Neural cell (in vitro differentiated cells): ENCODE data around the gene BCAR3. TPM values are rescaled to one million over a fixed set of nuclear protein-coding genes. Genes with fewer than 3 reads are reported as not detected.

ENCODE experiments used
- H2AFZ ChIP-seq: fragments of 200-600, 300-800 bp; sonication (generic), shearing (Covaris generic); 2 replicates; pipeline ENCODE4 v1.6.0; 2014; ENCODE audit warnings: low read depth, mild to moderate bottlenecking, antibody characterized with exemption, low read length, moderate library complexity
- H3F3A ChIP-seq: fragments of 200-600 bp; shearing (Covaris generic); 2 replicates; pipeline ENCODE4 v1.6.1; 2016; ENCODE audit warnings: mild to moderate bottlenecking, moderate library complexity, mixed read lengths, antibody characterized with exemption, low read length; ENCODE audit not compliant: insufficient read depth, poor library complexity, severe bottlenecking
- H3K27ac ChIP-seq: fragments of 200-600, 300-800 bp; sonication (generic), shearing (Covaris generic); 2 replicates; pipeline ENCODE4 v1.5.1; 2014; ENCODE audit warnings: mild to moderate bottlenecking, low read length, moderate library complexity
- H3K27me3 ChIP-seq: fragments of 300-800, 200-600 bp; sonication (generic), shearing (Covaris generic); 2 replicates; pipeline ENCODE4 v1.6.0; 2014; ENCODE audit warnings: mild to moderate bottlenecking, low read depth, low read length, moderate library complexity; ENCODE audit not compliant: insufficient read depth
- H3K36me3 ChIP-seq: fragments of 300-800, 200-600 bp; sonication (generic), shearing (Covaris generic); 2 replicates; pipeline ENCODE4 v1.5.1; 2014; ENCODE audit warnings: mild to moderate bottlenecking, antibody characterized with exemption, low read length, moderate library complexity; ENCODE audit not compliant: insufficient read depth
- H3K4me2 ChIP-seq: fragments of 300-800, 200-600 bp; sonication (generic), shearing (Covaris generic); 2 replicates; pipeline ENCODE4 v1.6.0; 2014; ENCODE audit warnings: mild to moderate bottlenecking, low read length
- H3K4me3 ChIP-seq: fragments of 300-800, 200-600 bp; sonication (generic), shearing (Covaris generic); 2 replicates; pipeline ENCODE4 v1.5.1; 2014; ENCODE audit warnings: mild to moderate bottlenecking, low read length, moderate library complexity
- H3K79me2 ChIP-seq: fragments of 200-600 bp; shearing (Covaris generic); replicated peaks from 2 replicates; pipeline ENCODE4 v1.6.0; 2014; ENCODE audit warnings: mild to moderate bottlenecking, low read length, moderate library complexity; ENCODE audit not compliant: insufficient read depth
- H3K9ac ChIP-seq: fragments of 300-800, 200-600 bp; sonication (generic), shearing (Covaris generic); 2 replicates; pipeline ENCODE4 v1.6.1; 2016; ENCODE audit warnings: mild to moderate bottlenecking, low read length, mixed read lengths
- H3K9me2 ChIP-seq: fragments of 200-600 bp; shearing (Covaris generic); 2 replicates; pipeline ENCODE4 v1.6.1; 2016; ENCODE audit warnings: mild to moderate bottlenecking, low read length, mixed read lengths; ENCODE audit not compliant: insufficient read depth
- H3K9me3 ChIP-seq: fragments of 200-600, 300-800 bp; sonication (generic), shearing (Covaris generic); 2 replicates; pipeline ENCODE4 v1.6.1; 2016; ENCODE audit warnings: mild to moderate bottlenecking, mixed run types, low read length, moderate library complexity, mixed read lengths
- H4K20me1 ChIP-seq: fragments of 200-600 bp; shearing (Covaris generic); 2 replicates; pipeline ENCODE4 v1.6.1; 2016; ENCODE audit warnings: mild to moderate bottlenecking, mixed run types; ENCODE audit not compliant: insufficient read depth
- EP300 ChIP-seq: fragments of 450-650 bp; conservative IDR thresholded peaks from 2 replicates; pipeline ENCODE4 v1.6.1; 2014; ENCODE audit warnings: antibody characterized with exemption, mild to moderate bottlenecking, moderate library complexity; ENCODE audit not compliant: poor library complexity, severe bottlenecking
- EZH2 ChIP-seq: fragments of 200-600, 300-800 bp; shearing (Covaris generic), sonication (generic); IDR thresholded peaks from 2 replicates; pipeline ENCODE4 v1.6.1; 2014; ENCODE audit warnings: antibody characterized with exemption, low read length, borderline replicate concordance, mild to moderate bottlenecking; ENCODE audit not compliant: insufficient read depth, poor library complexity, severe bottlenecking
- MXI1 ChIP-seq: fragments of 450-650 bp; conservative IDR thresholded peaks from 2 replicates; pipeline ENCODE4 v1.6.1; 2014; ENCODE audit warnings: antibody characterized with exemption, mild to moderate bottlenecking; ENCODE audit not compliant: poor library complexity, severe bottlenecking
- POLR2AphosphoS5 ChIP-seq: IDR thresholded peaks from 2 replicates; pipeline ENCODE4 v1.6.1; 2012
- RAD21 ChIP-seq: fragments of 450-650 bp; conservative IDR thresholded peaks from 2 replicates; pipeline ENCODE4 v1.6.1; 2014; ENCODE audit warnings: antibody characterized with exemption, mild to moderate bottlenecking, moderate library complexity
- SMC3 ChIP-seq: fragments of 450-650 bp; conservative IDR thresholded peaks from 2 replicates; pipeline ENCODE4 v1.6.1; 2014; ENCODE audit warnings: antibody characterized with exemption, mild to moderate bottlenecking, moderate library complexity; ENCODE audit not compliant: poor library complexity
- TAF1 ChIP-seq: IDR thresholded peaks from 2 replicates; pipeline ENCODE4 v1.6.1; 2012; ENCODE audit warnings: low read depth
- polyA plus RNA-seq: library from polyadenylated mRNA; depleted of rRNA; stranded (reverse); fragments of >200 nt; gene quantifications from 2 replicates; pipeline ENCODE4 v1.2.3, GENCODE V29; 2014
- TF ChIP-seq, protein P1 (sequence below): fragments of 450-650 bp; IDR thresholded peaks from 2 replicates; pipeline ENCODE4 v1.5.1; 2014; ENCODE audit warnings: antibody characterized with exemption, mild to moderate bottlenecking, moderate library complexity; ENCODE audit not compliant: poor library complexity, severe bottlenecking
- TF ChIP-seq, protein P2 (sequence below): IDR thresholded peaks from 2 replicates; pipeline ENCODE4 v1.6.1; 2012; ENCODE audit warnings: borderline replicate concordance

BCAR3 gene
- polyA plus RNA-seq, 1 donor from 2014 or later = 2.5 TPM

GRCh38 chr1:93665015-93665414 is 16.6 kb downstream of the BCAR3 start:
- no peaks in the 10 kb centered on the region for H3K79me2 ChIP-seq
- no peaks in the 10 kb centered on the region for H3K9me3 ChIP-seq
- H3K27me3 ChIP-seq = no peaks in the 10 kb centered on the region
- H3K27ac ChIP-seq = no peak overlapping the region
- no peak overlapping the region for H3K4me3 ChIP-seq
- no peaks in the 10 kb centered on the region for H3F3A ChIP-seq
- TF ChIP-seq, protein P1, sequence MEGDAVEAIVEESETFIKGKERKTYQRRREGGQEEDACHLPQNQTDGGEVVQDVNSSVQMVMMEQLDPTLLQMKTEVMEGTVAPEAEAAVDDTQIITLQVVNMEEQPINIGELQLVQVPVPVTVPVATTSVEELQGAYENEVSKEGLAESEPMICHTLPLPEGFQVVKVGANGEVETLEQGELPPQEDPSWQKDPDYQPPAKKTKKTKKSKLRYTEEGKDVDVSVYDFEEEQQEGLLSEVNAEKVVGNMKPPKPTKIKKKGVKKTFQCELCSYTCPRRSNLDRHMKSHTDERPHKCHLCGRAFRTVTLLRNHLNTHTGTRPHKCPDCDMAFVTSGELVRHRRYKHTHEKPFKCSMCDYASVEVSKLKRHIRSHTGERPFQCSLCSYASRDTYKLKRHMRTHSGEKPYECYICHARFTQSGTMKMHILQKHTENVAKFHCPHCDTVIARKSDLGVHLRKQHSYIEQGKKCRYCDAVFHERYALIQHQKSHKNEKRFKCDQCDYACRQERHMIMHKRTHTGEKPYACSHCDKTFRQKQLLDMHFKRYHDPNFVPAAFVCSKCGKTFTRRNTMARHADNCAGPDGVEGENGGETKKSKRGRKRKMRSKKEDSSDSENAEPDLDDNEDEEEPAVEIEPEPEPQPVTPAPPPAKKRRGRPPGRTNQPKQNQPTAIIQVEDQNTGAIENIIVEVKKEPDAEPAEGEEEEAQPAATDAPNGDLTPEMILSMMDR = no peak
- TF ChIP-seq SMC3 (no peak), POLR2AphosphoS5 (no peak), RAD21 (no peak), EP300 (no peak), TAF1 (no peak), MXI1 (no peak), EZH2 (no peak)
- TF ChIP-seq, protein P2, sequence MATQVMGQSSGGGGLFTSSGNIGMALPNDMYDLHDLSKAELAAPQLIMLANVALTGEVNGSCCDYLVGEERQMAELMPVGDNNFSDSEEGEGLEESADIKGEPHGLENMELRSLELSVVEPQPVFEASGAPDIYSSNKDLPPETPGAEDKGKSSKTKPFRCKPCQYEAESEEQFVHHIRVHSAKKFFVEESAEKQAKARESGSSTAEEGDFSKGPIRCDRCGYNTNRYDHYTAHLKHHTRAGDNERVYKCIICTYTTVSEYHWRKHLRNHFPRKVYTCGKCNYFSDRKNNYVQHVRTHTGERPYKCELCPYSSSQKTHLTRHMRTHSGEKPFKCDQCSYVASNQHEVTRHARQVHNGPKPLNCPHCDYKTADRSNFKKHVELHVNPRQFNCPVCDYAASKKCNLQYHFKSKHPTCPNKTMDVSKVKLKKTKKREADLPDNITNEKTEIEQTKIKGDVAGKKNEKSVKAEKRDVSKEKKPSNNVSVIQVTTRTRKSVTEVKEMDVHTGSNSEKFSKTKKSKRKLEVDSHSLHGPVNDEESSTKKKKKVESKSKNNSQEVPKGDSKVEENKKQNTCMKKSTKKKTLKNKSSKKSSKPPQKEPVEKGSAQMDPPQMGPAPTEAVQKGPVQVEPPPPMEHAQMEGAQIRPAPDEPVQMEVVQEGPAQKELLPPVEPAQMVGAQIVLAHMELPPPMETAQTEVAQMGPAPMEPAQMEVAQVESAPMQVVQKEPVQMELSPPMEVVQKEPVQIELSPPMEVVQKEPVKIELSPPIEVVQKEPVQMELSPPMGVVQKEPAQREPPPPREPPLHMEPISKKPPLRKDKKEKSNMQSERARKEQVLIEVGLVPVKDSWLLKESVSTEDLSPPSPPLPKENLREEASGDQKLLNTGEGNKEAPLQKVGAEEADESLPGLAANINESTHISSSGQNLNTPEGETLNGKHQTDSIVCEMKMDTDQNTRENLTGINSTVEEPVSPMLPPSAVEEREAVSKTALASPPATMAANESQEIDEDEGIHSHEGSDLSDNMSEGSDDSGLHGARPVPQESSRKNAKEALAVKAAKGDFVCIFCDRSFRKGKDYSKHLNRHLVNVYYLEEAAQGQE = no peak
- no peak overlapping the region for H3K9ac ChIP-seq
- no peaks in the 10 kb centered on the region for H3K36me3 ChIP-seq
- no peaks in the 10 kb centered on the region for H3K9me2 ChIP-seq
- H3K4me2 ChIP-seq = no peak overlapping the region
- H2AFZ ChIP-seq = no peak overlapping the region
- no peaks in the 10 kb centered on the region for H4K20me1 ChIP-seq

- Histone ChIP-seq H2AFZ (no peak overlapping the region), H3F3A (no peaks in the 10 kb centered on the region), H3K9me3 (no peaks in the 10 kb centered on the region), H3K36me3 (no peaks in the 10 kb centered on the region), H3K27ac (no peak overlapping the region), H3K9me2 (no peaks in the 10 kb centered on the region), H3K27me3 (no peaks in the 10 kb centered on the region), H3K4me3 (no peak overlapping the region), H3K4me2 (no peak overlapping the region), H3K9ac (no peak overlapping the region), H3K79me2 (no peaks in the 10 kb centered on the region), H4K20me1 (no peaks in the 10 kb centered on the region)
- TF ChIP-seq, protein P2 = no peak
- TF ChIP-seq EP300 (no peak), SMC3 (no peak), TAF1 (no peak), EZH2 (no peak), MXI1 (no peak), RAD21 (no peak), POLR2AphosphoS5 (no peak)
- TF ChIP-seq, protein P1 = no peak
Observed at GRCh38 chr1:93663208-93663614, 18.4 kb downstream of the BCAR3 start.
